Measurements from ENCODE around the gene BZW2. TPM values are rescaled to one million over a fixed set of nuclear protein-coding genes. Genes with fewer than 3 reads are reported as not detected.

Gene BZW2
- total RNA-seq, 1 donor from 2014 or later, result 84.9 TPM

GRCh38 chr7:16738011-16738688 lies 92.2 kb downstream of the BZW2 start:
- no peak for FAIRE-seq
- H2AFZ ChIP-seq (ENCODE audit: low read depth, low read length), result no peak overlapping the region
- H3K36me3 ChIP-seq (ENCODE audit: insufficient read depth, low read length), result no peaks in the 10 kb centered on the region
- no peak overlapping the region for H3K4me3 Mint-ChIP-seq (ENCODE audit: unreplicated experiment)
- no peak overlapping the region for H3K27ac ChIP-seq (ENCODE audit: low read depth, low read length)
- H3K27me3 Mint-ChIP-seq (ENCODE audit: low read depth, unreplicated experiment), result no peaks in the 10 kb centered on the region
- no peaks in the 10 kb centered on the region for H4K20me1 ChIP-seq (ENCODE audit: insufficient read depth, low read length)
- peaks cover 8% of the 10 kb centered on the region for H3K4me1 ChIP-seq (ENCODE audit: insufficient read depth, low read length)
- peaks cover 9% of the 10 kb centered on the region for H3K4me1 Mint-ChIP-seq (ENCODE audit: low read depth, unreplicated experiment)
- H3K79me2 ChIP-seq (ENCODE audit: insufficient read depth, low read length), result no peaks in the 10 kb centered on the region
- no peaks in the 10 kb centered on the region for H3K27me3 ChIP-seq (ENCODE audit: insufficient read depth, low read length)
- H3K27ac Mint-ChIP-seq (ENCODE audit: unreplicated experiment), result peak overlapping the region; percentile 18
- peaks cover 1% of the 10 kb centered on the region for H3K36me3 Mint-ChIP-seq (ENCODE audit: low read depth, unreplicated experiment)
- no peak for TF ChIP-seq CTCF (IDR thresholded peaks at IDR 0.05; ENCODE audit: insufficient read depth, low read depth, low read length)
- no peak for TF ChIP-seq EZH2 (IDR thresholded peaks at IDR 0.05; ENCODE audit: insufficient read depth, low read length)
- H3K4me2 ChIP-seq (ENCODE audit: low read length), result no peak overlapping the region
- no peak overlapping the region for H3K4me3 ChIP-seq (ENCODE audit: insufficient read depth, low read depth, low read length)
- DNase-seq (ENCODE audit: low read depth), result no peak
- no peaks in the 10 kb centered on the region for H3K9me3 ChIP-seq (ENCODE audit: insufficient read depth, low read depth, low read length)
- no peak overlapping the region for H3K9ac ChIP-seq (ENCODE audit: low read length)
- H3K9me3 Mint-ChIP-seq (ENCODE audit: unreplicated experiment), result no peaks in the 10 kb centered on the region

GRCh38 chr7:16739863-16740622 lies 94.1 kb downstream of the BZW2 start:
- FAIRE-seq, result peak; percentile 98
- Histone ChIP-seq H3K4me1 (ENCODE audit: insufficient read depth, low read length) (peaks cover 14% of the 10 kb centered on the region), H3K36me3 (ENCODE audit: insufficient read depth, low read length) (no peaks in the 10 kb centered on the region), H3K9me3 (ENCODE audit: insufficient read depth, low read depth, low read length) (no peaks in the 10 kb centered on the region), H3K27me3 (ENCODE audit: insufficient read depth, low read length) (no peaks in the 10 kb centered on the region), H3K9ac (ENCODE audit: low read length) (peak overlapping the region; percentile 15), H3K4me2 (ENCODE audit: low read length) (peak overlapping the region; percentile 27), H4K20me1 (ENCODE audit: insufficient read depth, low read length) (no peaks in the 10 kb centered on the region), H3K27ac (ENCODE audit: low read depth, low read length) (peak overlapping the region; percentile 71), H3K79me2 (ENCODE audit: insufficient read depth, low read length) (no peaks in the 10 kb centered on the region), H2AFZ (ENCODE audit: low read depth, low read length) (no peak overlapping the region), H3K4me3 (ENCODE audit: insufficient read depth, low read depth, low read length) (no peak overlapping the region)
- H3K4me3 Mint-ChIP-seq (ENCODE audit: unreplicated experiment), result no peak overlapping the region
- no peaks in the 10 kb centered on the region for H3K9me3 Mint-ChIP-seq (ENCODE audit: unreplicated experiment)
- TF ChIP-seq EZH2 (IDR thresholded peaks at IDR 0.05; ENCODE audit: insufficient read depth, low read length), result no peak
- TF ChIP-seq CTCF (IDR thresholded peaks at IDR 0.05; ENCODE audit: insufficient read depth, low read depth, low read length), result no peak
- H3K4me1 Mint-ChIP-seq (ENCODE audit: low read depth, unreplicated experiment), result peaks cover 12% of the 10 kb centered on the region
- peak overlapping the region; percentile 23 for H3K27ac Mint-ChIP-seq (ENCODE audit: unreplicated experiment)
- DNase-seq (ENCODE audit: low read depth), result peak; percentile 99
- peaks cover 1% of the 10 kb centered on the region for H3K36me3 Mint-ChIP-seq (ENCODE audit: low read depth, unreplicated experiment)
- no peaks in the 10 kb centered on the region for H3K27me3 Mint-ChIP-seq (ENCODE audit: low read depth, unreplicated experiment)

GRCh38 chr7:16740623-16740953 lies 94.6 kb downstream of the BZW2 start:
- no peaks in the 10 kb centered on the region for H4K20me1 ChIP-seq (ENCODE audit: insufficient read depth, low read length)
- H3K79me2 ChIP-seq (ENCODE audit: insufficient read depth, low read length), result no peaks in the 10 kb centered on the region
- no peak overlapping the region for H3K4me3 ChIP-seq (ENCODE audit: insufficient read depth, low read depth, low read length)
- H3K4me3 Mint-ChIP-seq (ENCODE audit: unreplicated experiment), result no peak overlapping the region
- peaks cover 14% of the 10 kb centered on the region for H3K4me1 Mint-ChIP-seq (ENCODE audit: low read depth, unreplicated experiment)
- peak overlapping the region; percentile 27 for H3K4me2 ChIP-seq (ENCODE audit: low read length)
- DNase-seq (ENCODE audit: low read depth) (no peak), FAIRE-seq (no peak)
- TF ChIP-seq EZH2 (IDR thresholded peaks at IDR 0.05; ENCODE audit: insufficient read depth, low read length) (no peak), CTCF (IDR thresholded peaks at IDR 0.05; ENCODE audit: insufficient read depth, low read depth, low read length) (no peak)
- peaks cover 14% of the 10 kb centered on the region for H3K4me1 ChIP-seq (ENCODE audit: insufficient read depth, low read length)
- H3K9me3 ChIP-seq (ENCODE audit: insufficient read depth, low read depth, low read length), result no peaks in the 10 kb centered on the region
- no peak overlapping the region for H2AFZ ChIP-seq (ENCODE audit: low read depth, low read length)
- H3K36me3 ChIP-seq (ENCODE audit: insufficient read depth, low read length), result no peaks in the 10 kb centered on the region
- H3K36me3 Mint-ChIP-seq (ENCODE audit: low read depth, unreplicated experiment), result peaks cover 1% of the 10 kb centered on the region
- H3K27ac ChIP-seq (ENCODE audit: low read depth, low read length), result peak overlapping the region; percentile 71
- peak overlapping the region; percentile 23 for H3K27ac Mint-ChIP-seq (ENCODE audit: unreplicated experiment)
- no peaks in the 10 kb centered on the region for H3K27me3 ChIP-seq (ENCODE audit: insufficient read depth, low read length)
- no peaks in the 10 kb centered on the region for H3K9me3 Mint-ChIP-seq (ENCODE audit: unreplicated experiment)
- H3K27me3 Mint-ChIP-seq (ENCODE audit: low read depth, unreplicated experiment), result no peaks in the 10 kb centered on the region
- H3K9ac ChIP-seq (ENCODE audit: low read length), result peak overlapping the region; percentile 15
